Duodenal mucosa (tissue), 2 donors: ENCODE data around the gene COL2A1.

Experiments used
- H3K27ac ChIP-seq: one replicate; pipeline ENCODE4 v1.7.0; 2013; ENCODE audit warnings: low read depth, low read length
- H3K27me3 ChIP-seq, 2 donors: one replicate each; pipeline ENCODE4 v1.7.0; 2013; ENCODE audit warnings: low read length in 2 of 2, control low read depth in 1 of 2; ENCODE audit not compliant: insufficient read depth in 2 of 2, control insufficient read depth in 1 of 2
- H3K36me3 ChIP-seq, 2 donors: one replicate each; pipeline ENCODE4 v1.7.0; 2013; ENCODE audit warnings: low read length in 2 of 2, control low read depth in 1 of 2; ENCODE audit not compliant: insufficient read depth in 2 of 2, control insufficient read depth in 1 of 2
- H3K4me1 ChIP-seq, 2 donors: one replicate each; pipeline ENCODE4 v1.7.0; 2013; ENCODE audit warnings: low read length in 2 of 2, control low read depth in 1 of 2; ENCODE audit not compliant: insufficient read depth in 2 of 2, control insufficient read depth in 1 of 2
- H3K4me3 ChIP-seq, 2 donors: one replicate each; pipeline ENCODE4 v1.7.0; 2013; ENCODE audit warnings: low read length in 2 of 2, low read depth in 1 of 2
- H3K9ac ChIP-seq, 2 donors: one replicate each; pipeline ENCODE4 v1.7.0; 2013; ENCODE audit warnings: low read length in 2 of 2, low read depth in 1 of 2
- H3K9me3 ChIP-seq, 2 donors: one replicate each; pipeline ENCODE4 v1.7.0; 2013; ENCODE audit warnings: low read length in 2 of 2, control low read depth in 1 of 2; ENCODE audit not compliant: control insufficient read depth in 1 of 2

The COL2A1 gene

GRCh38 chr12:47978598-47978873 is 25.7 kb downstream of the COL2A1 start:
- Histone ChIP-seq H3K9ac (no peak overlapping the region), H3K36me3 (no peaks in the 10 kb centered on the region), H3K27ac (no peak overlapping the region), H3K4me1 (peaks cover 9 to 11% of the 10 kb centered on the region in 2 donors), H3K9me3 (no peaks in the 10 kb centered on the region), H3K27me3 (no peaks in the 10 kb centered on the region), H3K4me3 (no peak overlapping the region)

GRCh38 chr12:47977772-47978597 is 26.3 kb downstream of the COL2A1 start:
- peaks cover 9 to 11% of the 10 kb centered on the region in 2 donors for H3K4me1 ChIP-seq
- H3K27ac ChIP-seq: no peak overlapping the region
- H3K27me3 ChIP-seq: no peaks in the 10 kb centered on the region
- no peaks in the 10 kb centered on the region for H3K9me3 ChIP-seq
- no peak overlapping the region for H3K9ac ChIP-seq
- no peak overlapping the region for H3K4me3 ChIP-seq
- no peaks in the 10 kb centered on the region for H3K36me3 ChIP-seq

- H3K9me3 ChIP-seq: no peaks in the 10 kb centered on the region
- no peak overlapping the region for H3K4me3 ChIP-seq
- peaks cover 9 to 11% of the 10 kb centered on the region in 2 donors for H3K4me1 ChIP-seq
- no peak overlapping the region for H3K27ac ChIP-seq
- H3K9ac ChIP-seq: no peak overlapping the region
- no peaks in the 10 kb centered on the region for H3K27me3 ChIP-seq
- H3K36me3 ChIP-seq: no peaks in the 10 kb centered on the region
These were observed 27.1 kb downstream of the COL2A1 start for GRCh38 chr12:47977046-47977771.

- Histone ChIP-seq H3K9me3 (no peaks in the 10 kb centered on the region), H3K9ac (no peak overlapping the region), H3K4me3 (no peak overlapping the region), H3K36me3 (no peaks in the 10 kb centered on the region), H3K27me3 (no peaks in the 10 kb centered on the region), H3K27ac (no peak overlapping the region), H3K4me1 (peaks cover 0 to under 1% of the 10 kb centered on the region in 2 donors)
These were observed 28.5 kb downstream of the COL2A1 start for GRCh38 chr12:47975816-47976215.

- Histone ChIP-seq H3K27me3 (no peaks in the 10 kb centered on the region), H3K27ac (no peak overlapping the region), H3K36me3 (no peaks in the 10 kb centered on the region), H3K9ac (no peak overlapping the region), H3K9me3 (no peaks in the 10 kb centered on the region), H3K4me1 (no peaks in the 10 kb centered on the region), H3K4me3 (no peak overlapping the region)
These were observed 29.1 kb downstream of the COL2A1 start for GRCh38 chr12:47975036-47975620.

GRCh38 chr12:47973870-47974269 is 30.4 kb downstream of the COL2A1 start:
- Histone ChIP-seq H3K27ac (no peak overlapping the region), H3K9ac (no peak overlapping the region), H3K4me3 (no peak overlapping the region), H3K9me3 (no peaks in the 10 kb centered on the region), H3K4me1 (no peaks in the 10 kb centered on the region), H3K27me3 (no peaks in the 10 kb centered on the region), H3K36me3 (peaks cover 0 to 6% of the 10 kb centered on the region in 2 donors)

GRCh38 chr12:47972895-47973294 is 31.4 kb downstream of the COL2A1 start:
- H3K4me1 ChIP-seq: no peaks in the 10 kb centered on the region
- H3K27me3 ChIP-seq: no peaks in the 10 kb centered on the region
- H3K4me3 ChIP-seq: no peak overlapping the region
- no peak overlapping the region for H3K9ac ChIP-seq
- no peaks in the 10 kb centered on the region for H3K9me3 ChIP-seq
- H3K36me3 ChIP-seq: peaks cover 6 to 16% of the 10 kb centered on the region in 2 donors
- H3K27ac ChIP-seq: no peak overlapping the region

GRCh38 chr12:47970843-47971242 is 33.4 kb downstream of the COL2A1 start:
- Histone ChIP-seq H3K4me1 (peaks cover 2 to 3% of the 10 kb centered on the region in 2 donors), H3K27me3 (no peaks in the 10 kb centered on the region), H3K36me3 (peaks cover 12 to 27% of the 10 kb centered on the region in 2 donors), H3K4me3 (no peak overlapping the region), H3K27ac (no peak overlapping the region), H3K9me3 (no peaks in the 10 kb centered on the region), H3K9ac (no peak overlapping the region)

GRCh38 chr12:47969845-47970244 is 34.4 kb downstream of the COL2A1 start:
- H3K4me1 ChIP-seq: peaks cover 11 to 13% of the 10 kb centered on the region in 2 donors
- no peak overlapping the region for H3K27ac ChIP-seq
- no peak overlapping the region for H3K9ac ChIP-seq
- no peaks in the 10 kb centered on the region for H3K9me3 ChIP-seq
- H3K4me3 ChIP-seq: no peak overlapping the region
- no peaks in the 10 kb centered on the region for H3K27me3 ChIP-seq
- H3K36me3 ChIP-seq: peaks cover 12 to 28% of the 10 kb centered on the region in 2 donors
